Uterine smooth muscle cell (primary cell): ENCODE data around the gene MT1H. TPM values are rescaled to one million over a fixed set of nuclear protein-coding genes. Genes with fewer than 3 reads are reported as not detected.

Experiments
- total RNA-seq: library from RNA; depleted of rRNA; stranded (reverse); fragments of >200 nt; gene quantifications from 2 replicates; pipeline ENCODE4 v1.2.3, GENCODE V29; 2014

Gene MT1H
- total RNA-seq = not detected in 2 replicates

GRCh38 chr16:56669005-56669839, at the start of gene MT1H:
MT1H (plus strand) TSS chr16:56669814; CDS start chr16:56669885, 71 bp downstream.

GRCh38 chr16:56625140-56625942, 44.3 kb upstream of the MT1H start, which contains the start of gene MT1E:
MT1E (plus strand) TSS chr16:56625781; CDS start chr16:56625852, 71 bp downstream.

GRCh38 chr16:56632156-56632847, 37.3 kb upstream of the MT1H start, which contains the start of gene MT1M:
MT1M (plus strand) TSS chr16:56632659; CDS start chr16:56632732, 73 bp downstream.

GRCh38 chr16:56637814-56638750, 31.5 kb upstream of the MT1H start, which contains the start of gene MT1A:
MT1A (plus strand) TSS chr16:56638666; CDS start chr16:56638739, 73 bp downstream.

GRCh38 chr16:56651586-56651985, 18.0 kb upstream of the MT1H start, which contains the start of gene MT1B:
MT1B (plus strand) TSS chr16:56651886; CDS start chr16:56651954, 68 bp downstream.

GRCh38 chr16:56657555-56658326, 11.9 kb upstream of the MT1H start, which contains the start of gene MT1F:
MT1F (plus strand) TSS chr16:56657959; CDS start chr16:56658059, 100 bp downstream.

GRCh38 chr16:56667581-56668571, 1.7 kb upstream of the MT1H start, which contains the start of gene MT1G:
MT1G (minus strand) TSS chr16:56668065; CDS start chr16:56667993, 72 bp downstream.

GRCh38 chr16:56681939-56682702, 12.5 kb downstream of the MT1H start, which contains the start of gene MT1X:
MT1X (plus strand) TSS chr16:56682470; CDS start chr16:56682541, 71 bp downstream.

Other genes starting within 250 kb of the MT1H start
- gene AMFR, start 244.3 kb upstream of the MT1H start, total RNA-seq = 231 and 337 TPM in 2 replicates
- gene NUDT21, start 218.5 kb upstream of the MT1H start, total RNA-seq = 102 and 149 TPM in 2 replicates
- gene OGFOD1, start 218.3 kb upstream of the MT1H start, total RNA-seq = 73.1 and 95.2 TPM in 2 replicates
- 68.5 and 80.6 TPM in 2 replicates for gene BBS2, start 149.8 kb upstream of the MT1H start, total RNA-seq
- not detected in 2 replicates for gene MT4, start 104.7 kb upstream of the MT1H start, total RNA-seq
- 0.44 TPM in 1 of 2 replicates, not detected in the other for gene MT3, start 80.3 kb upstream of the MT1H start, total RNA-seq
- gene MT2A, start 61.2 kb upstream of the MT1H start, total RNA-seq = 173 and 194 TPM in 2 replicates
- 109 and 132 TPM in 2 replicates for gene MT1E, start 44.0 kb upstream of the MT1H start, total RNA-seq
- 0.50 and 1.8 TPM in 2 replicates for gene MT1M, start 37.2 kb upstream of the MT1H start, total RNA-seq
- 3.9 and 7.7 TPM in 2 replicates for gene MT1A, start 31.1 kb upstream of the MT1H start, total RNA-seq
- not detected in 2 replicates for gene MT1B, start 17.9 kb upstream of the MT1H start, total RNA-seq
- 0.22 TPM in 1 of 2 replicates, not detected in the other for gene MT1F, start 11.9 kb upstream of the MT1H start, total RNA-seq
- 0.55 TPM in 1 of 2 replicates, not detected in the other for gene MT1G, start 1.7 kb upstream of the MT1H start, total RNA-seq
- gene MT1X, start 12.7 kb downstream of the MT1H start, total RNA-seq = 12.6 and 16.9 TPM in 2 replicates
- 50.7 and 106 TPM in 2 replicates for gene NUP93, start 60.3 kb downstream of the MT1H start, total RNA-seq
- under 0.01 TPM in 1 of 2 replicates, not detected in the other for gene SLC12A3, start 195.4 kb downstream of the MT1H start, total RNA-seq